Activated CD8-positive, alpha-beta memory T cell treated with anti-CD3 and anti-CD28 coated beads for 24 hours (primary cell): ENCODE measurements around the gene SPG21.
A peak's percentile ranks its signal among the peaks of the same experiment; 100 is the strongest.

ENCODE experiments used
- DNase-seq: peaks from one replicate; pipeline ENCODE4 v3.0.0-alpha.2; 2020

Gene SPG21

GRCh38 chr15:64931381-64931780, 58.3 kb downstream of the SPG21 start:
- DNase-seq, result peak; percentile 11

DNA sequence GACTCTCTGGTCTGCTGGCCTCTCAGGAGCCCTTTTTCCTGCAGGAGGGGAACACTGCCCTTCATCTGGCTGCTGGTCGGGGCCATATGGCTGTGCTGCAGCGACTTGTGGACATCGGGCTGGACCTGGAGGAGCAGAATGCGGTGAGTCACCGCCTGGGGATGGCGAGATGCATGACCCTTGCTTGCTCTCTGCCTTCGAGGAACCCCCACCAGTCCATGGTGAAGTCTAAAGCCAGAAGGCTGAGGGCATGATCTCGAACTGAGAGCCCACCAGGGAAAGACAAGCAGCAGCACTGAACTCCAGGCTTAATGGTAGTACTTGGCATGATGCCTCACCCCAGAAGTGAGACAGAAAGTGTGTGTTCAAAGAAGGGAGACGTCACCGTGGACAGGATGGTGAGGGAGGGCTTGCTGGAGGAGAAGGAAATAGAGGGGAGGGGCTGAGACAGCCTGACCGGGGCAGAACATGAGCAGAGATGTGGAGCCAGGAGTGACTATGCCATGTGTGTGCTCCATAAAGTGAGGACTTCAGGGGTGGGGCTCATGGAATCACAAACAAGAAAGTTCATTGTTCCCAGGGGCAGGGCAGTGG, 58.8 kb downstream of the SPG21 start:
- DNase-seq, result peak; percentile 30

GRCh38 chr15:64930019-64930652, 59.6 kb downstream of the SPG21 start:
- peak; percentile 19 for DNase-seq

DNA sequence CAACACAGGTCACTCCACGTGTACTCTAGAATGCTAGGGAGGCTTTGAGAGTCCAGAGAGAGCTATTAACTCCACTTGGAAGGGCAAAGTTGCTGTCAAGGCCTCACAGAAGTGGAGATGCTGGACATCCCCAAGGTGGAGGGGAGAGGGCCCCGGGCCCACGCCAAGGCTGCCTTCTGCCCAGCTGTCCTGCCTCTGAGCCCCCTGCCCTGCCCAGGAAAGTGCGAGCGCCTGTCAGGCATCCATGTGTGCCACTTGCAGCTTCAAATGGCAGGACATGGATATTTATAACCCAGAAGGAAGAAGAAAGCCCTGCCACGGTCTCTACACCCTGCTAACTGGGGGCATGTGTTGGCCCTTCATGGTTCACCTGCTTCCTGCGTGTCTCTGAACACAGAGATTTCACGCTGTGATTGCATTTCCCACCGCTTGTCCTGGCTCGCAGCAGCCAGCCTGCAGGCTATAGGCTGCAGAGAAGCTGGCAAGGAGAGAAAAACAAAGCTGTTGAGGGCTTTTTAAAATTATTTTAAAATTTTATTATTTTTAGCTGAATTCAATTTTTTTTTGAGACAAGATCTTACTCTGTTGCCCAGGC, 61.0 kb downstream of the SPG21 start:
- DNase-seq, result peak; percentile 24

DNA sequence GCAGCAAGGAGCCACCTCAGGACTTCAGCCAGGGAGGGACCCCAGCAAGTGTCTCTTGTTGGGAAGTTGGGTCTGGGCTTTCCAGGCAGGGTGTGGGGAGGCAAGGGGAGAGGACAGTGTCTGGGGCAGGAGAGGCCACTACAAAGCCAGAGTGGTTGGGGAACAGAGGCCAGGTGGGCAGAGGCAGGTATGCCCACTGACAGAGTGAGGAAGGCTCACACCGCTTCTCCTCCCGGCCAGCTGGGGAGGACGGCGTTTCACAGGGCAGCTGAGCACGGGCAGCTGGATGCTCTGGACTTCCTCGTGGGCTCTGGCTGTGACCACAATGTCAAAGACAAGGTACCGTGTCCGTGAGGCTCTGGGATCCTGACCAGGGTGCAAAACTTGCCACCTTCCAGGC, 63.1 kb downstream of the SPG21 start:
- DNase-seq, result no peak

DNA sequence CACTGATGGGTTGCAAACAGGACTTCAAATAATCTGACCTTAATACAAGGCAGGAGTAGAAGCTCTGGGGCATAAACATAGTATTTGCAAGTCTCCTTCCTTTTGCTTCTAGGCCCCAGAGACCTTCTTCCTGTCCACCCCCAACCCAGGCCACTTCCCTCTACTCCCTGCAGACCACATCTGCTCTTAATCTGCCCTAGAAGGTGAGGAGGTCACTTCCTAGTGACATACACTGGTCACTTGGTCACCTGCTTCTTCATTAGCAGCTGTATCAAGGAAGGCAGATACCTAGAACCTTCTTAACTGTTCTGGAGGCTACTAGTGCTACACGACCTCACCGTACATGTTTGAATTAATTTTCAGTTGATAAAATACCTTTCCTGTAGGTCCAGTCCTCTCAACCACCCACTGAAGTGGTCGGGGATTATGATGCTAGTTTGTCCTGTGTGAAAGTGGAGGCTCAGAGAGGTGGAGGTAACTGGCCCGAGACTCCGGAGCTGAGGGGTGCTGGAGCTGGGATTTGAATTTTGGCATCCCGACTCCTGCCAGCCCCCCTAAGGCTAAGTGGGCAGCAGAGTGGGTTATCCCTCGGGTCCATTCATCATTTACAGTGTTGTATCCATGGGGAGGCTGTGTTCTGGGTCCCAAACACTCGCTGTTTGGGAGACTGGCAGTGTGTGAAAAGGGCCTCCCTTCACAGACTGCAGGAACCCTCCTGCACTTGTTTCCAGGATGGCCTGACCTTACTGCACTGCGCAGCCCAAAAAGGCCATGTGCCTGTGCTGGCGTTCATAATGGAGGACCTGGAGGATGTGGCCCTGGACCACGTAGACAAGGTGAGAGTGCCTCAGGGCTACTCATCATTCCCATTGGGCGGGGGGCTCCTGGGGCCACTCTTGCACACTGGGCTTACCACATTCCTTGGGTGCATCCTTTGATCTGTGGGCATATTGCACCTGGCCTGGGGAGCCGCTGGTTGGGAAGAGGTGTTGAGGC, 64.1 kb downstream of the SPG21 start:
- no peak for DNase-seq

- no peak for DNase-seq
Measured at GRCh38 chr15:64923546-64923945, 66.2 kb downstream of the SPG21 start.

DNA sequence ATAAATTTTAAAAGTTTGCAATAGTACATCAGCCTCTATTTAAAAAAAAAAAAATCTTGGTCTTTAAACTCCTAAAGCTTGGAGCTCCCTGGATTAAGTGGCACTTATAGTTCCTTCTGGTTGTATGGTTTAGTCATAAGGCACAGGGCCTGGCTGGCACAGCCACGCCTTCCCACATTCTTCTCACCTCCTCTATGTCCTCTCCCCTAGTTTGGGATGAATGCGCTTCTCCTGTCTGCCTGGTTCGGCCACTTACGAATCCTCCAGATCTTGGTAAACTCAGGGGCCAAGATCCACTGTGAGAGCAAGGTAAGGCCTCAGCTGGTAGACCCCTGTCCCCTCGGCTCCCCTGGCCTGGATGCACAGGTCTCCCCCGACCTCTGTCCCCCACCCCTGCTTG, 68.0 kb downstream of the SPG21 start:
- no peak for DNase-seq

GRCh38 chr15:64919721-64920120, 70.0 kb downstream of the SPG21 start:
- no peak for DNase-seq

GRCh38 chr15:64917211-64917610, 72.5 kb downstream of the SPG21 start:
- no peak for DNase-seq

DNA sequence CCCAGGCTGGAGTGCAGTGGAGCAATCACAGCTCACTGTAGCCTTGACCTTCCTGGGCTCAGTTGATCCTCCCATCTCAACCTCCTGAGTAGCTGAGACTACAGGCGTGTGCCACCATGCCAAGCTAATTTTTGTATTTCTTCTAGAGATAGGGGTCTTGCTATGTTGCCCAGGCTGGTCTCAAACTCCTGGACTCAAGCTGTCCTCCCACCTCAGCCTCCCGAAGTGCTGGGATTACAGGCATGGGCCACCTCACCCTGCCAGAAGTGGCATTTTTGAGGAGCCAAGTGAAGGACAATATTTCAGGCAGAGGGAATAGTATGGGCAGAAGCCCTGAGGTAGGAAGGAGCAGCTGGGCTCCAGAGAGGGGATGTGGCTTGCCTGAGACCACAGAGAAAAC, 73.3 kb downstream of the SPG21 start:
- no peak for DNase-seq

- DNase-seq, result no peak
Measured at GRCh38 chr15:64915518-64916227, 74.0 kb downstream of the SPG21 start.
